GM12878 (cell line): ENCODE measurements around the gene RPRD2.
A peak's percentile ranks its signal among the peaks of the same experiment; 100 is the strongest.

Source experiments
- ATF2 ChIP-seq: IDR thresholded peaks from 2 replicates; pipeline ENCODE4 v1.6.1; 2012; ENCODE audit warnings: low read length, inconsistent platforms
- CHD2 ChIP-seq: IDR thresholded peaks from 2 replicates; pipeline ENCODE4 v1.6.1; 2011; ENCODE audit warnings: low read depth, low read length, improper control_type of control experiment, borderline replicate concordance
- EP300 ChIP-seq, 2 experiments: fragments of 150-350 bp in 1 of 2; IDR thresholded peaks; 2 replicates each; pipeline ENCODE4 v1.6.1; 2011 to 2012; ENCODE audit warnings: low read depth in 2 of 2, low read length in 2 of 2, borderline replicate concordance in 1 of 2, improper control_type of control experiment in 1 of 2, inconsistent platforms in 1 of 2; ENCODE audit not compliant: control insufficient read depth in 1 of 2
- EZH2 ChIP-seq: IDR thresholded peaks from 2 replicates; pipeline ENCODE4 v1.6.1; 2012; ENCODE audit warnings: low read depth, mild to moderate bottlenecking, control low read depth, inconsistent platforms, low read length, borderline replicate concordance; ENCODE audit not compliant: control insufficient read depth
- HDAC6 ChIP-seq: fragments of 200-600 bp; sonication (generic); IDR thresholded peaks from one replicate; pipeline ENCODE4 v1.8.0; 2017; ENCODE audit warnings: antibody characterized with exemption; ENCODE audit not compliant: unreplicated experiment
- MAX ChIP-seq: IDR thresholded peaks from 2 replicates; pipeline ENCODE4 v1.6.1; 2012; ENCODE audit warnings: low read depth, low read length, improper control_type of control experiment
- NFYA ChIP-seq: IDR thresholded peaks from 2 replicates; pipeline ENCODE4 v1.6.1; 2011; ENCODE audit warnings: low read depth, mild to moderate bottlenecking, low read length, improper control_type of control experiment, borderline replicate concordance
- POLR2AphosphoS5 ChIP-seq: IDR thresholded peaks from 2 replicates; pipeline ENCODE4 v1.6.1; 2011; ENCODE audit warnings: mild to moderate bottlenecking, low read length, inconsistent platforms
- REST ChIP-seq: IDR thresholded peaks from 2 replicates; pipeline ENCODE4 v1.6.1; 2012; ENCODE audit warnings: mild to moderate bottlenecking, low read depth, low read length
- TAF1 ChIP-seq: IDR thresholded peaks from 2 replicates; pipeline ENCODE4 v1.6.1; 2011; ENCODE audit warnings: mild to moderate bottlenecking, low read depth, low read length, borderline replicate concordance
- TBL1XR1 ChIP-seq: IDR thresholded peaks from 2 replicates; pipeline ENCODE4 v1.6.1; 2012; ENCODE audit warnings: low read depth, low read length, improper control_type of control experiment
- TF ChIP-seq, protein P1 (sequence below), 3 experiments: IDR thresholded peaks in 2 of 3; conservative IDR thresholded peaks in 1 of 3; 2 replicates each; pipeline ENCODE4 v1.5.1; 2011; ENCODE audit warnings: low read depth in 3 of 3, low read length in 3 of 3, mild to moderate bottlenecking in 3 of 3, control low read depth in 2 of 3, moderate library complexity in 2 of 3, inconsistent platforms in 1 of 3, mixed read lengths in 1 of 3; ENCODE audit not compliant: control insufficient read depth in 2 of 3, insufficient read depth in 1 of 3; ENCODE audit errors: extremely low read depth in 1 of 3
- TF ChIP-seq, protein P2 (sequence below): IDR thresholded peaks from 2 replicates; pipeline ENCODE4 v1.6.1; 2011; ENCODE audit warnings: mild to moderate bottlenecking, low read depth, low read length, moderate library complexity; ENCODE audit not compliant: insufficient replicate concordance

DNA sequence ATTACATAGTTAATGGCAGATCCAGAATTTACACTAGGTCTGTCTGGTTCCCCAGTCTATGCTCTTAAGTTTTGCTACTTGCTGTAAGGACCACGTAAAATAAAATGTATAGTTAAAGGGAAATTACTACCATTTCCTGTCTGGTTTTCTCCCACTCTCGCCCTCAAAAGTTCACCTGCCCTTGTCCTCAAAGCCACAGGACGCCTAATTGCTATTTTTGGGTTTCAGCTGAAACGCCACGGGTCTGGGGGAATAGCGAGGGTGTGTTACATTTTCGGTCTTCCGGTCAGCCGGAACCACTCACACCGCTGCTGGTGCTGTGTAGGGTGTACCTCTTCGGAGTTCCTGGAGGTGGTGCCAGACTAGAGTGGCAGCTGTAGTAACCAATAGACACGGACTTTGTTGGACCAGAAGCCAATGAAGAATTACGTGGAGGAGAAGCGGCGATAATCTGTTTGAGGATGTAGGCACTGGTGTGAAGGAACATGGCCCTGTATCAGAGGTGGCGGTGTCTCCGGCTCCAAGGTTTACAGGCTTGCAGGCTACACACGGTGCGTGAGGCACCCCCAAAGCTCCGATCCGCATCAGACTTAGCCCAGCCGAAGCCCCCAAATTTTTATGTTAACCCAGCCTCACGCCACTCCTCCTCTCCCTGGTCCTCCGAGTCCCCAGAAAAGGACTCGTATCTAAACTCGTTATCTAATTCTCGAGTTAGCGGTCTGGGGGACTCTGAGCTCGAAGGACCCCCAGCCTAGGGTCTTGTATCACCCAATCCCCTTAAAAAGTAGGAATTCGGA lies 123.2 kb downstream of the RPRD2 start, which contains the start of gene TARS2:
- TF ChIP-seq NFYA: peak; percentile 77
- TF ChIP-seq TAF1: peak; percentile 87
- TF ChIP-seq POLR2AphosphoS5: peak; percentile 97
- TF ChIP-seq, protein P1, sequence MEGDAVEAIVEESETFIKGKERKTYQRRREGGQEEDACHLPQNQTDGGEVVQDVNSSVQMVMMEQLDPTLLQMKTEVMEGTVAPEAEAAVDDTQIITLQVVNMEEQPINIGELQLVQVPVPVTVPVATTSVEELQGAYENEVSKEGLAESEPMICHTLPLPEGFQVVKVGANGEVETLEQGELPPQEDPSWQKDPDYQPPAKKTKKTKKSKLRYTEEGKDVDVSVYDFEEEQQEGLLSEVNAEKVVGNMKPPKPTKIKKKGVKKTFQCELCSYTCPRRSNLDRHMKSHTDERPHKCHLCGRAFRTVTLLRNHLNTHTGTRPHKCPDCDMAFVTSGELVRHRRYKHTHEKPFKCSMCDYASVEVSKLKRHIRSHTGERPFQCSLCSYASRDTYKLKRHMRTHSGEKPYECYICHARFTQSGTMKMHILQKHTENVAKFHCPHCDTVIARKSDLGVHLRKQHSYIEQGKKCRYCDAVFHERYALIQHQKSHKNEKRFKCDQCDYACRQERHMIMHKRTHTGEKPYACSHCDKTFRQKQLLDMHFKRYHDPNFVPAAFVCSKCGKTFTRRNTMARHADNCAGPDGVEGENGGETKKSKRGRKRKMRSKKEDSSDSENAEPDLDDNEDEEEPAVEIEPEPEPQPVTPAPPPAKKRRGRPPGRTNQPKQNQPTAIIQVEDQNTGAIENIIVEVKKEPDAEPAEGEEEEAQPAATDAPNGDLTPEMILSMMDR (IDR thresholded peaks at IDR 0.05 in 2 of 3, conservative IDR thresholded peaks at IDR 0.05 in 1 of 3; ENCODE audit: control insufficient read depth in 2 of 3, extremely low read depth in 1 of 3, insufficient read depth in 1 of 3, low read depth in 3 of 3, low read length in 3 of 3): no peak
- peak; percentile 63; the same call in 1 of the 2 replicates for TF ChIP-seq ATF2
- no peak for TF ChIP-seq REST
- TF ChIP-seq EZH2: no peak
- TF ChIP-seq MAX: peak; percentile 54; the same call in 1 of the 2 replicates
- no peak for TF ChIP-seq TBL1XR1
- peak; percentile 95 for TF ChIP-seq CHD2
- peak in 1 of 2 experiments; percentile 38; a peak in 1 of 4 replicates for TF ChIP-seq EP300 (IDR thresholded peaks at IDR 0.05; ENCODE audit: borderline replicate concordance in 1 of 2, control insufficient read depth in 1 of 2, low read depth in 2 of 2, low read length in 2 of 2)
- TF ChIP-seq HDAC6: no peak
- TF ChIP-seq, protein P2, sequence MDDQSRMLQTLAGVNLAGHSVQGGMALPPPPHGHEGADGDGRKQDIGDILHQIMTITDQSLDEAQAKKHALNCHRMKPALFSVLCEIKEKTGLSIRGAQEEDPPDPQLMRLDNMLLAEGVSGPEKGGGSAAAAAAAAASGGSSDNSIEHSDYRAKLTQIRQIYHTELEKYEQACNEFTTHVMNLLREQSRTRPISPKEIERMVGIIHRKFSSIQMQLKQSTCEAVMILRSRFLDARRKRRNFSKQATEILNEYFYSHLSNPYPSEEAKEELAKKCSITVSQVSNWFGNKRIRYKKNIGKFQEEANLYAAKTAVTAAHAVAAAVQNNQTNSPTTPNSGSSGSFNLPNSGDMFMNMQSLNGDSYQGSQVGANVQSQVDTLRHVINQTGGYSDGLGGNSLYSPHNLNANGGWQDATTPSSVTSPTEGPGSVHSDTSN: peak; percentile 99
